ENCODE results near the gene FAM3A.

- no peak for TF ChIP-seq CTCF (IDR thresholded peaks at IDR 0.05)
- no peak for TF ChIP-seq POLR2A (IDR thresholded peaks at IDR 0.05)
These were observed 3.4 kb upstream of the FAM3A start for GRCh38 chrX:154519389-154519788.
